OCI-LY7 (cell line): ENCODE measurements around the gene CASP9. TPM values are rescaled to one million over a fixed set of nuclear protein-coding genes. Genes with fewer than 3 reads are reported as not detected.
"Not testable (repeated sequence)": the region's sequence is repeated elsewhere in the genome, so short reads cannot be mapped to it uniquely, and the experiment has no call there.

Experiments used
- BruUV-seq: library from RNA; stranded (reverse); fragments of 400-500 nt; replicated peaks from 2 replicates; lab custom pipeline; 2021; lab: Mats Ljungman, UMichigan
- CTCF ChIA-PET: fragments of 300-600 bp; sonication (Branson Sonifier 250); formaldehyde crosslinking; loops from one replicate; lab custom pipeline; 2022; ENCODE audit warnings: antibody characterized with exemption; ENCODE audit not compliant: unreplicated experiment; lab: Charles Lee
- POLR2A ChIA-PET: fragments of 300-600 bp; sonication (Branson Sonifier 250); formaldehyde crosslinking; loops from one replicate; lab custom pipeline; 2022; ENCODE audit warnings: antibody characterized with exemption; lab: Charles Lee
- DNase-seq: peaks from one replicate; pipeline ENCODE4 v3.0.0-alpha.2; 2015; ENCODE audit warnings: low spot score
- H2AFZ ChIP-seq: fragments of 200-600 bp; sonication (generic), shearing (Covaris generic); 2 replicates; pipeline ENCODE4 v1.6.1; 2014; ENCODE audit warnings: mild to moderate bottlenecking, antibody characterized with exemption, low read length, moderate library complexity
- H3K27ac ChIP-seq: fragments of 200-600 bp; sonication (generic); 2 replicates; pipeline ENCODE4 v1.5.1; 2014; ENCODE audit warnings: mixed run types, low read depth, mild to moderate bottlenecking, moderate library complexity, low read length, inconsistent platforms; ENCODE audit not compliant: poor library complexity, severe bottlenecking
- H3K36me3 ChIP-seq: fragments of 200-600 bp; sonication (generic); 2 replicates; pipeline ENCODE4 v1.6.1; 2014; ENCODE audit warnings: mild to moderate bottlenecking, antibody characterized with exemption, low read length, moderate library complexity, mixed read lengths; ENCODE audit not compliant: insufficient read depth
- H3K4me1 ChIP-seq: fragments of 200-600 bp; sonication (generic); 2 replicates; pipeline ENCODE4 v1.5.1; 2014; ENCODE audit warnings: mild to moderate bottlenecking, low read length; ENCODE audit not compliant: insufficient read depth, poor library complexity, severe bottlenecking
- H3K4me2 ChIP-seq: fragments of 200-600 bp; sonication (generic); 2 replicates; pipeline ENCODE4 v1.6.1; 2014; ENCODE audit warnings: mild to moderate bottlenecking, low read length
- H3K4me3 ChIP-seq: fragments of 200-600 bp; sonication (generic); 2 replicates; pipeline ENCODE4 v1.5.1; 2014; ENCODE audit warnings: mild to moderate bottlenecking, low read depth, low read length; ENCODE audit not compliant: poor library complexity, severe bottlenecking
- H3K79me2 ChIP-seq: fragments of 200-600 bp; sonication (generic); 2 replicates; pipeline ENCODE4 v1.6.1; 2016; ENCODE audit warnings: low read depth, mild to moderate bottlenecking, low read length, moderate library complexity, mixed read lengths; ENCODE audit not compliant: insufficient read depth
- H3K9me2 ChIP-seq: fragments of 200-600 bp; sonication (generic); 2 replicates; pipeline ENCODE4 v1.6.1; 2016; ENCODE audit warnings: mild to moderate bottlenecking, low read length, mixed read lengths; ENCODE audit not compliant: insufficient read depth
- H3K9me3 ChIP-seq: fragments of 200-600 bp; sonication (generic); 2 replicates; pipeline ENCODE4 v1.6.1; 2014; ENCODE audit warnings: mild to moderate bottlenecking, mixed run types, low read length, mixed read lengths
- H4K20me1 ChIP-seq: fragments of 200-600 bp; sonication (generic); 2 replicates; pipeline ENCODE4 v1.6.1; 2014; ENCODE audit warnings: mild to moderate bottlenecking, antibody characterized with exemption, low read length, moderate library complexity, mixed read lengths; ENCODE audit not compliant: insufficient read depth
- EZH2phosphoT487 ChIP-seq: fragments of 200-600 bp; sonication (generic); IDR thresholded peaks from 2 replicates; pipeline ENCODE4 v1.6.1; 2018; ENCODE audit warnings: low read depth, borderline replicate concordance, mild to moderate bottlenecking, mixed run types, antibody characterized with exemption, low read length, moderate library complexity, mixed read lengths
- intact Hi-C: fragments of 100-400 bp; cut with micrococcal nuclease; formaldehyde crosslinking; loops from one replicate; pipeline ENCODE4 v1.10.0; 2022; ENCODE audit not compliant: unreplicated experiment
- total RNA-seq, 2 experiments: library from RNA; depleted of rRNA in 1 of 2; stranded (reverse); fragments of >200 nt in 1 of 2; shearing (Covaris generic) in 1 of 2; gene quantifications; 2 replicates each; pipeline ENCODE4 v1.2.3, GENCODE V29; 2014 to 2022
- TF ChIP-seq, protein P1 (sequence below): fragments of 200-600 bp; sonication (generic); conservative IDR thresholded peaks from 2 replicates; pipeline ENCODE4 v1.5.1; 2014; ENCODE audit warnings: mild to moderate bottlenecking, antibody characterized with exemption, low read length, moderate library complexity, mixed read lengths

CASP9 gene
- total RNA-seq, 2 experiments from 2014 or later: 14.5 to 17.6 TPM

GRCh38 chr1:15469361-15469760, 54.7 kb downstream of the CASP9 start:
- Histone ChIP-seq H3K79me2 (no peaks in the 10 kb centered on the region), H3K27ac (no peak overlapping the region), H4K20me1 (no peaks in the 10 kb centered on the region), H2AFZ (no peak overlapping the region), H3K4me2 (no peak overlapping the region), H3K4me1 (no peaks in the 10 kb centered on the region), H3K9me3 (no peaks in the 10 kb centered on the region), H3K9me2 (no peaks in the 10 kb centered on the region), H3K36me3 (no peaks in the 10 kb centered on the region), H3K4me3 (no peak overlapping the region)
- DNase-seq: no peak
- intact Hi-C loops: no loop called here
- no TSS peak for BruUV-seq
- CTCF ChIA-PET: no interaction called here
- POLR2A ChIA-PET: no interaction called here
- TF ChIP-seq EZH2phosphoT487: no peak
- TF ChIP-seq, protein P1, sequence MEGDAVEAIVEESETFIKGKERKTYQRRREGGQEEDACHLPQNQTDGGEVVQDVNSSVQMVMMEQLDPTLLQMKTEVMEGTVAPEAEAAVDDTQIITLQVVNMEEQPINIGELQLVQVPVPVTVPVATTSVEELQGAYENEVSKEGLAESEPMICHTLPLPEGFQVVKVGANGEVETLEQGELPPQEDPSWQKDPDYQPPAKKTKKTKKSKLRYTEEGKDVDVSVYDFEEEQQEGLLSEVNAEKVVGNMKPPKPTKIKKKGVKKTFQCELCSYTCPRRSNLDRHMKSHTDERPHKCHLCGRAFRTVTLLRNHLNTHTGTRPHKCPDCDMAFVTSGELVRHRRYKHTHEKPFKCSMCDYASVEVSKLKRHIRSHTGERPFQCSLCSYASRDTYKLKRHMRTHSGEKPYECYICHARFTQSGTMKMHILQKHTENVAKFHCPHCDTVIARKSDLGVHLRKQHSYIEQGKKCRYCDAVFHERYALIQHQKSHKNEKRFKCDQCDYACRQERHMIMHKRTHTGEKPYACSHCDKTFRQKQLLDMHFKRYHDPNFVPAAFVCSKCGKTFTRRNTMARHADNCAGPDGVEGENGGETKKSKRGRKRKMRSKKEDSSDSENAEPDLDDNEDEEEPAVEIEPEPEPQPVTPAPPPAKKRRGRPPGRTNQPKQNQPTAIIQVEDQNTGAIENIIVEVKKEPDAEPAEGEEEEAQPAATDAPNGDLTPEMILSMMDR: no peak

DNA sequence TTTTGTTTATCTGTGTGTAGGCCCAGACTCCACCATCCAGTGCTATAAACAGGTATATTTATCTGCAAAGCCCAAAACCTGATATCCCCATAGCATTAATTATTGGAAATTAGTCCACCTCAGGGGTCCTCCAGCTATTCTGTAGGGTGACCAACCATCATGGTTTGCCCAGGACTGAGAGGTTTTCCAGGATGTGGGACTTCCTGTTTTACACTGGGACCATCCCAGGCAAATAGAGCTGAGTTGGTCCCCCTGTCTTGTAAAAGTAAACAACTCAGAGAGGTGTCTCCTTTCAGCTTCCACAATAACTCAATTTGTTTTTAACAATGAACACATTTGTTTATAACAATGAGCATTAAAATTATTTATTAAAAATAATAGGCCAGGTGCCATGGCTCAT, 55.9 kb downstream of the CASP9 start:
- H3K9me3 ChIP-seq: no peaks in the 10 kb centered on the region
- H3K4me2 ChIP-seq: no peak overlapping the region
- no peaks in the 10 kb centered on the region for H3K4me1 ChIP-seq
- H2AFZ ChIP-seq: no peak overlapping the region
- DNase-seq: no peak
- ChIA-PET CTCF (no interaction called here), POLR2A (interaction anchor here (0.6 to 0.7 kb wide), 3 partner anchors 44 to 148 kb away, joined by 5 read pairs; no protein-coding TSS in a partner anchor)
- BruUV-seq: no TSS peak
- intact Hi-C loops: no loop called here
- no peak overlapping the region for H3K4me3 ChIP-seq
- H3K36me3 ChIP-seq: no peaks in the 10 kb centered on the region
- no peak overlapping the region for H3K27ac ChIP-seq
- no peaks in the 10 kb centered on the region for H4K20me1 ChIP-seq
- no peaks in the 10 kb centered on the region for H3K79me2 ChIP-seq
- H3K9me2 ChIP-seq: no peaks in the 10 kb centered on the region
- TF ChIP-seq, protein P1: no peak
- TF ChIP-seq EZH2phosphoT487: no peak

DNA sequence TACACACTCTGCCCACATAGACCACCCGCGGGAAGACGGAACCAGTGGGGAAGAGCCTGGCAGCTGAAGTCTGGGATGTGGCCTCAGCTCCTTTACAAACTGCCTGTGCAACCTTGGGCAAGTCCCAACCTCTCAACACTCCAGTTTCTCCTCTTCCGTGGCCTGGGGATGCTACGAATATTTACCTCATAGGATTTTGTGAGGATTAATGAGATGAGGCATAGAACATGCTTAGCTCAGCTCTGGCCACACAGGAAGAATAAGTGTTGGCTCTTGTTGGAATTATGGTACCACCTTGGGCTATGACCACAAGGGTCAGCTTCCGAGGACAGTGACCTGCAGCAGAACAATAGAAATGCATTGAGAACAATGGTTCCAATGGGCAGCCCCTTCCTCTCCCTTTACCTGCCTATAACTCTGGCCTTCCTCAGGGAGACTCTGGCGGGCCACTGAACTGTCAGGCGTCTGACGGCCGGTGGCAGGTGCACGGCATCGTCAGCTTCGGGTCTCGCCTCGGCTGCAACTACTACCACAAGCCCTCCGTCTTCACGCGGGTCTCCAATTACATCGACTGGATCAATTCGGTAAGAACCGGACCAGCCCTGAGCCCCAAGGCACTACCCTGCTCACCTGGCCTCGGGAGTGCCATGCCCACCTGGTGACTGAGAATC, 56.9 kb downstream of the CASP9 start:
- BruUV-seq, H3K4me2 ChIP-seq, intact Hi-C loops, H3K79me2 ChIP-seq, DNase-seq, H4K20me1 ChIP-seq, H3K36me3 ChIP-seq, H3K9me3 ChIP-seq, H3K9me2 ChIP-seq, H3K4me3 ChIP-seq, H2AFZ ChIP-seq, H3K4me1 ChIP-seq, H3K27ac ChIP-seq: not testable (repeated sequence)
- ChIA-PET POLR2A (interaction anchor here (0.7 kb wide), 1 partner anchor 45 kb away, joined by 5 read pairs; no protein-coding TSS in a partner anchor), CTCF (interaction anchor here (0.5 kb wide), 1 partner anchor 678 kb away, joined by 3 read pairs; no protein-coding TSS in a partner anchor)
